ENCODE data around the gene MSANTD1. TPM values are rescaled to one million over a fixed set of nuclear protein-coding genes. Genes with fewer than 3 reads are reported as not detected.

Gene MSANTD1
- total and polyA plus RNA-seq, 4 donors, result 0.33 to 3.5 (median 1.9) TPM; not detected in 1

DNA sequence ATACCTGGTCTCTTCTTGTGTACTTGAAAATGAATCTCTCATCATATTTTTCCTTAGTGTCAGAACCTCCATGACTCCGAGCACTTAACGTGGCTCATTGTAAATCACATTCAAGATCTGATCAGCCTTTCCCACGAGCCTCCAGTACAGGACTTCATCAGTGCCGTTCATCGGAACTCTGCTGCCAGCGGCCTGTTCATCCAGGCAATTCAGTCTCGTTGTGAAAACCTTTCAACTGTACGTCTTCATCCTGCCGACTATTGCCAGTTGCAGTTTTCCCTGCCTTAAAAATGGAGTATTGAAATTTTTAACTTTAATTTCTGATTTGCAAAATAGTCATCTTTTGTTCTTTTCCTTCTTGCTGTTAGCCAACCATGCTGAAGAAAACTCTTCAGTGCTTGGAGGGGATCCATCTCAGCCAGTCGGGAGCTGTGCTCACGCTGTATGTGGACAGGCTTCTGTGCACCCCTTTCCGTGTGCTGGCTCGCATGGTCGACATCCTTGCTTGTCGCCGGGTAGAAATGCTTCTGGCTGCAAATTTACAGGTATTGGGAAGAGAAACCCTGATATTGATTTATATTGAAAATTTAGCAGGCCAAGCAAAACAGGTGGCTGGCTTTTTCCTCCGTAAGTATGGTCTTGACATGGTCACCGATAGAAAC, 42.4 kb upstream of the MSANTD1 start:
- no peaks in the 10 kb centered on the region for H3K9me3 ChIP-seq (ENCODE audit: control insufficient read depth, low read length)
- 90 to 91% methylated on average over 18 of the region's 18 CpGs for WGBS, 2 donors
- H3K27me3 ChIP-seq (ENCODE audit: control insufficient read depth in 1 of 2, insufficient read depth in 2 of 2, low read length in 1 of 2), result no peaks in the 10 kb centered on the region
- DNase-seq, result peak in 1 of 2 donors; percentile 3
- H3K4me3 ChIP-seq (ENCODE audit: low read length in 2 of 2), result no peak overlapping the region
- intact Hi-C loops (cut with DNase I), result no loop called here
- H3K36me3 ChIP-seq (ENCODE audit: control insufficient read depth in 1 of 2, insufficient read depth in 2 of 2, low read length in 1 of 2), result peaks cover 7 to 12% of the 10 kb centered on the region in 2 donors
- H3K27ac ChIP-seq (ENCODE audit: low read depth in 1 of 2, low read length in 2 of 2), result no peak overlapping the region
- ATAC-seq (ENCODE audit: low FRiP score), result no peak
- no peaks in the 10 kb centered on the region for H3K4me1 ChIP-seq (ENCODE audit: control insufficient read depth in 1 of 2, insufficient read depth in 2 of 2, low read length in 2 of 2)

DNA sequence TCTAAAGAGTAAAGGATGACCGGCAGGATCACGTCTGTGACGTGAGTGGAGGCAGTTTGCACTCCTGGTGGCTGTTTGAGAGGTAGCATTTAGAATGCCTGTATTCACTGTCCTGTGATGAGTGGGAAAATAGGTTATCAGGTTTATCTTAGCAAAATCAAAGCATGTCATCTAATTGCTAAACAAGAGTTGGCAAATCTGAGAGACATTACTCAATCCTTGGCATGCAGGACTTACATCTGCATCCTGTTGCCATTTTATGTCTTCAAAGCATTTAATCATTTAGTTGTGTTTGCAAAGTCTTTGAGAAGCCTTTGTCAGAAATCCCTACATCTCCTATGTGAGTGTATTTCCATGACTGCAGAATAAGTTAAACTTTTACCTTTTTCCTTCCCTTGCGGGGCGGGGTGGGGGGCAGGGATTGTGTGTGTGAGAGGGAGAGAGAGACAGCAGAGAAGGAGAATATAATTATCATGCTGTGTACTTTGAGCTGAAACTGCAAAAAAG, 41.4 kb upstream of the MSANTD1 start:
- no peaks in the 10 kb centered on the region for H3K9me3 ChIP-seq (ENCODE audit: control insufficient read depth, low read length)
- no peaks in the 10 kb centered on the region for H3K27me3 ChIP-seq (ENCODE audit: control insufficient read depth in 1 of 2, insufficient read depth in 2 of 2, low read length in 1 of 2)
- ATAC-seq (ENCODE audit: low FRiP score) (no peak), DNase-seq (peak in 1 of 2 donors; percentile 5)
- H3K36me3 ChIP-seq (ENCODE audit: control insufficient read depth in 1 of 2, insufficient read depth in 2 of 2, low read length in 1 of 2), result peaks cover 7 to 14% of the 10 kb centered on the region in 2 donors
- H3K4me1 ChIP-seq (ENCODE audit: control insufficient read depth in 1 of 2, insufficient read depth in 2 of 2, low read length in 2 of 2), result no peaks in the 10 kb centered on the region
- H3K27ac ChIP-seq (ENCODE audit: low read depth in 1 of 2, low read length in 2 of 2), result no peak overlapping the region
- intact Hi-C loops (cut with DNase I), result no loop called here
- H3K4me3 ChIP-seq (ENCODE audit: low read length in 2 of 2), result no peak overlapping the region
- WGBS, 2 donors, result 84 to 90% methylated on average over 5 of the region's 5 CpGs

DNA sequence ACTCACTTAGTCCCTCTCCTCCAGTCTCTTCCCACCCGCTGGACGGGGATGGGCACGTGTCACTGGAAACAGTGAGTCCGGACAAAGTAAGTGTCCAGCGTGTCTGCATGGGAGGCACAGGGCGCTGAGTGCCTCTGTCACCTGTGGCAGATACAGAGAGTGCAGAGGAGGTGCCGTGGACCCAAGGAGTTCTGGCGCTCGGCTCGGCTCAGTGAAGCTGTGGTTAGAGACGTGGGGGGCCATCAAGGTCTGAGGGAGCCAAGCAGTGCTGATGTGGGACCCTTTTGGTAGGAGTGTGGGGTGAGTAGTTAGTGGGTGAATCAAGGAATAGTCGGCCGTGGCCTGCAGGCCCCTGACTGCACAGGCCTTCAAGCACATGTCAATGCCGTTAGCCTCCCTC, 40.1 kb upstream of the MSANTD1 start:
- DNase-seq, result peak in 1 of 2 donors; percentile 53
- intact Hi-C loops (cut with DNase I), result no loop called here

DNA sequence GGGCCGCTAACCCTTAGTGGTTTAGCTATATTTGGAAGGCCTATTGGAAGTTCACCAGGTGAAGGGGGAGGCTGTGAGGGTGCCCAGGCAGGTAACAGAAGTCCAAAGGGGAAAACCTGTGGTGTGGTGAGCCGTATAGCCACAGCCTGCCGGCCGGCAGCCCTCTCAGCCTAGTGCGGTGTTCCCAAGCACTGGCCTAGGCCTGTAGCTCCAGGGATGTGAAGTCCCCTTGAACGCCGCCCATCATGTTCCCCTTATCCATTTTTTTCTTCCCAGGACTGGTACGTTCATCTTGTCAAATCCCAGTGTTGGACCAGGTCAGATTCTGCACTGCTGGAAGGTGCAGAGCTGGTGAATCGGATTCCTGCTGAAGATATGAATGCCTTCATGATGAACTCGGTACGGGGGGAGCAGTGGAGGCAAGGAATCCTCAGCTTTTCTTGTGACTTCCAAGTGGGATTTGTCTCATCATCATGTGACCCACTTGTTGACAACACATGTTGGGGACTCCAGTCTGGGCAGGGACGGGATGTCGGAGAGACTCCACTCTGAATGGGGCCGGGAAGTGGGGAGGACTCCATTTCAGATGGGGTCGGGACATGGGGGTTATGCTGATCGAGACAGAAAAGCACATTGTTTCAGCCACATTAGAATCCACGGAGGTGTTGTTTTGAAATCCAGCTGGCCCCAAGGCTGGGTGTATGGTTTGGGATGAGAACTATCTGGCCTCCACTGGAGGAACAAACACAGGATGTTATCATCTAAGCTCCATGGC, 39.2 kb upstream of the MSANTD1 start:
- H3K36me3 ChIP-seq (ENCODE audit: control insufficient read depth in 1 of 2, insufficient read depth in 2 of 2, low read length in 1 of 2), result peaks cover 7 to 22% of the 10 kb centered on the region in 2 donors
- H3K27ac ChIP-seq (ENCODE audit: low read depth in 1 of 2, low read length in 2 of 2), result no peak overlapping the region
- H3K4me1 ChIP-seq (ENCODE audit: control insufficient read depth in 1 of 2, insufficient read depth in 2 of 2, low read length in 2 of 2), result no peaks in the 10 kb centered on the region
- H3K27me3 ChIP-seq (ENCODE audit: control insufficient read depth in 1 of 2, insufficient read depth in 2 of 2, low read length in 1 of 2), result no peaks in the 10 kb centered on the region
- no peak overlapping the region for H3K4me3 ChIP-seq (ENCODE audit: low read length in 2 of 2)
- intact Hi-C loops (cut with DNase I), result no loop called here
- ATAC-seq (ENCODE audit: low FRiP score) (no peak), DNase-seq (peak in 1 of 2 donors; percentile 53)
- 95 to 96% methylated on average over 17 of the region's 17 CpGs for WGBS, 2 donors
- H3K9me3 ChIP-seq (ENCODE audit: control insufficient read depth, low read length), result no peaks in the 10 kb centered on the region

More for the DNA sequence above, 40.1 kb upstream of the MSANTD1 start:
- H3K4me3 ChIP-seq (ENCODE audit: low read length in 2 of 2), result no peak overlapping the region
- H3K4me1 ChIP-seq (ENCODE audit: control insufficient read depth in 1 of 2, insufficient read depth in 2 of 2, low read length in 2 of 2), result no peaks in the 10 kb centered on the region
- H3K27ac ChIP-seq (ENCODE audit: low read depth in 1 of 2, low read length in 2 of 2), result no peak overlapping the region
- WGBS, 2 donors, result 96 to 97% methylated on average over 14 of the region's 14 CpGs
- no peaks in the 10 kb centered on the region for H3K27me3 ChIP-seq (ENCODE audit: control insufficient read depth in 1 of 2, insufficient read depth in 2 of 2, low read length in 1 of 2)
- ATAC-seq (ENCODE audit: low FRiP score), result no peak
- H3K9me3 ChIP-seq (ENCODE audit: control insufficient read depth, low read length), result no peaks in the 10 kb centered on the region
- peaks cover 7 to 21% of the 10 kb centered on the region in 2 donors for H3K36me3 ChIP-seq (ENCODE audit: control insufficient read depth in 1 of 2, insufficient read depth in 2 of 2, low read length in 1 of 2)

DNA sequence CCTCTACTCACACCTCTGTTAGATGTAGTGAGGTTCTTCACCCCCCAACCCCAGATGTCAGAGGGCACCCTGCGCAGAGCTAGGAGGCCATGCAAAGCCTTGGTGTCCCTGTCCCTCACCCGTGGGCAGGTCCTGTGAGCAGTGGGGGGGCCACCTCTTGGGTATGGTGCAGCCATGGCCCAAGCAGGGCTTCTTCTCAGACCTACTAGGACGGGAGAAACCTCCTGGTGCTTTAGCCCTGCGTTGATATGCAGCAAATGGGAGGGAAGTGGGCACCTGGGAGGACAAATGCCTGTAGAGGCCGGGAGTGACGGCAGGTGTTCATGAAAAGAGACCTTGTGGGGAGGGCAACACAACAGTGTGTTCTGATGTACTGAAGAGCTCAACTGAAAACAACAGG, 38.5 kb upstream of the MSANTD1 start:
- Histone ChIP-seq H3K27me3 (ENCODE audit: control insufficient read depth in 1 of 2, insufficient read depth in 2 of 2, low read length in 1 of 2) (no peaks in the 10 kb centered on the region), H3K9me3 (ENCODE audit: control insufficient read depth, low read length) (no peaks in the 10 kb centered on the region), H3K4me1 (ENCODE audit: control insufficient read depth in 1 of 2, insufficient read depth in 2 of 2, low read length in 2 of 2) (no peaks in the 10 kb centered on the region), H3K36me3 (ENCODE audit: control insufficient read depth in 1 of 2, insufficient read depth in 2 of 2, low read length in 1 of 2) (peaks cover 7 to 25% of the 10 kb centered on the region in 2 donors), H3K27ac (ENCODE audit: low read depth in 1 of 2, low read length in 2 of 2) (no peak overlapping the region), H3K4me3 (ENCODE audit: low read length in 2 of 2) (no peak overlapping the region)
- DNase-seq (peak in 1 of 2 donors; percentile 26), ATAC-seq (ENCODE audit: low FRiP score) (no peak)
- WGBS, 2 donors, result 90 to 95% methylated on average over 6 of the region's 6 CpGs
- intact Hi-C loops (cut with DNase I), result no loop called here

DNA sequence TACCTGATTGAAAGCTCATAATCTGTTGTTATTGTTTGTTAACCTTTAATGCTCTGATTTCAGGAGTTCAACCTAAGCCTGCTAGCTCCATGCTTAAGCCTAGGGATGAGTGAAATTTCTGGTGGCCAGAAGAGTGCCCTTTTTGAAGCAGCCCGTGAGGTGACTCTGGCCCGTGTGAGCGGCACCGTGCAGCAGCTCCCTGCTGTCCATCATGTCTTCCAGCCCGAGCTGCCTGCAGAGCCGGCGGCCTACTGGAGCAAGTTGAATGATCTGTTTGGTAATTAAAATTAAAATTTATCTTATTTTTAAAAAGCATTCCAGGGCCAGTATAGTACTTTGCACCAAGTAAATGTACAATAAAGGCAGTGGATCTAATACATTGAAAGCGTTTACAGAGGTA, 37.1 kb upstream of the MSANTD1 start:
- Histone ChIP-seq H3K4me1 (ENCODE audit: control insufficient read depth in 1 of 2, insufficient read depth in 2 of 2, low read length in 2 of 2) (no peaks in the 10 kb centered on the region), H3K9me3 (ENCODE audit: control insufficient read depth, low read length) (no peaks in the 10 kb centered on the region), H3K27ac (ENCODE audit: low read depth in 1 of 2, low read length in 2 of 2) (no peak overlapping the region), H3K27me3 (ENCODE audit: control insufficient read depth in 1 of 2, insufficient read depth in 2 of 2, low read length in 1 of 2) (no peaks in the 10 kb centered on the region), H3K36me3 (ENCODE audit: control insufficient read depth in 1 of 2, insufficient read depth in 2 of 2, low read length in 1 of 2) (peaks cover 4 to 23% of the 10 kb centered on the region in 2 donors), H3K4me3 (ENCODE audit: low read length in 2 of 2) (no peak overlapping the region)
- intact Hi-C loops (cut with DNase I), result no loop called here
- ATAC-seq (ENCODE audit: low FRiP score) (no peak), DNase-seq (peak in 1 of 2 donors; percentile 44)
- 91 to 93% methylated on average over 8 of the region's 8 CpGs for WGBS, 2 donors

DNA sequence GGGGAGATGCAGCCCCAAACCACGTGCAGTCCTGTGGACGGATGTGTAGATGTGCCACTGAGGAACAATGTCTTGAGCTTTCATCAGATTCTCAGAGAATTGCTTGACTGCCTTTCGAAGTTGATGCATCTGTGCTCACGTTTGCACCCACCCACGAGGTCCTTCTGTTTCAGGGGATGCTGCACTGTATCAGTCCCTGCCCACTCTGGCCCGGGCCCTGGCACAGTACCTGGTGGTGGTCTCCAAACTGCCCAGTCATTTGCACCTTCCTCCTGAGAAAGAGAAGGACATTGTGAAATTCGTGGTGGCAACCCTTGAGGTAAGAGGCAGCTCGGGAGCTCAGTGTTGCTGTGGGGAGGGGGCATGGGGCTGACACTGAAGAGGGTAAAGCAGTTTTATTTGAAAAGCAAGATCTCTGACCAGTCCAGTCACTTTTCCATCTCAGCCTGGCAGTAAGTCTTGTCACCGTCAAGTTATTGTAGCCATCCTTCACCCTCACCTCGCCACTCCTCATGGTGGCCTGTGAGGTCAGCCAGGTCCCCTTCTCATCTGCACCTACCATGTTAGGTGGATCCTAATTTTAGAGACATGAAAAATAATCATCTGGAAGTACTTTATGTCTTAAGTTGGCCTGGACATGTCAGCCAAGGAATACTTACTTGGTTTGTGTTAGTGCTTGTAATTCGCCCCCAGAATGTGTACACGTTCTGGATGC, 36.4 kb upstream of the MSANTD1 start:
- Histone ChIP-seq H3K36me3 (ENCODE audit: control insufficient read depth in 1 of 2, insufficient read depth in 2 of 2, low read length in 1 of 2) (peaks cover 0 to 25% of the 10 kb centered on the region in 2 donors), H3K27ac (ENCODE audit: low read depth in 1 of 2, low read length in 2 of 2) (no peak overlapping the region), H3K4me1 (ENCODE audit: control insufficient read depth in 1 of 2, insufficient read depth in 2 of 2, low read length in 2 of 2) (no peaks in the 10 kb centered on the region), H3K4me3 (ENCODE audit: low read length in 2 of 2) (no peak overlapping the region), H3K27me3 (ENCODE audit: control insufficient read depth in 1 of 2, insufficient read depth in 2 of 2, low read length in 1 of 2) (no peaks in the 10 kb centered on the region), H3K9me3 (ENCODE audit: control insufficient read depth, low read length) (no peaks in the 10 kb centered on the region)
- 90 to 92% methylated on average over 12 of the region's 12 CpGs for WGBS, 2 donors
- ATAC-seq (ENCODE audit: low FRiP score), result no peak
- DNase-seq, result peak in 1 of 2 donors; percentile 39
- intact Hi-C loops (cut with DNase I), result no loop called here

DNA sequence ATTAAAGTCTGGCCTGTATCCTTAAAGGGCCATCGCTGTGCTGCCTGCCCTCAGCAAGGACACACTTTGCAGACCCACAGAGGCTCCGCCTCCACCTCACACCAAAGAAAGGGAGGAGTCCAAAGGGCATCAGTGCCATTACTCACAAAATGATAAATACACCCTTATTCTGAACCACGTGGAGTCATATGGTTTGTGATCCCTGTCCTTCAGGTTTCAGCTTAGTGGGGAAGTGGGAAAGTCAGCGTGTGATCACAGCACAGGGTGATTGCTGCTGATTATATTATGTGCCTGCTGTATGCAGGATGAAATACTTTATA, 35.9 kb upstream of the MSANTD1 start:
- WGBS, 2 donors, result 93 to 96% methylated on average over 4 of the region's 4 CpGs
- H3K27ac ChIP-seq (ENCODE audit: low read depth in 1 of 2, low read length in 2 of 2), result no peak overlapping the region

More for the DNA sequence above, 35.9 kb upstream of the MSANTD1 start:
- intact Hi-C loops (cut with DNase I), result no loop called here
- DNase-seq, result peak in 1 of 2 donors; percentile 9
- H3K27me3 ChIP-seq (ENCODE audit: control insufficient read depth in 1 of 2, insufficient read depth in 2 of 2, low read length in 1 of 2), result no peaks in the 10 kb centered on the region
- no peaks in the 10 kb centered on the region for H3K9me3 ChIP-seq (ENCODE audit: control insufficient read depth, low read length)
- ATAC-seq (ENCODE audit: low FRiP score), result no peak
- peaks cover 0 to 25% of the 10 kb centered on the region in 2 donors for H3K36me3 ChIP-seq (ENCODE audit: control insufficient read depth in 1 of 2, insufficient read depth in 2 of 2, low read length in 1 of 2)
- no peaks in the 10 kb centered on the region for H3K4me1 ChIP-seq (ENCODE audit: control insufficient read depth in 1 of 2, insufficient read depth in 2 of 2, low read length in 2 of 2)
- no peak overlapping the region for H3K4me3 ChIP-seq (ENCODE audit: low read length in 2 of 2)
